CD4-positive, alpha-beta T cell treated with Interferon alpha-2 for 1 hour (primary cell): ENCODE results near the gene FSHR.
A peak's percentile ranks its signal among the peaks of the same experiment; 100 is the strongest.

ENCODE experiments used
- DNase-seq, 2 donors: peaks; one replicate each; pipeline ENCODE4 v3.0.0-alpha.2; 2020 to 2022

Gene FSHR

GRCh38 chr2:48948400-48949125 lies 205.8 kb downstream of the FSHR start:
- DNase-seq = no peak

- peak; percentile 14 to 51 for DNase-seq
Observed at GRCh38 chr2:48946449-48947048, 207.8 kb downstream of the FSHR start.

GRCh38 chr2:48944956-48945355 lies 209.4 kb downstream of the FSHR start:
- DNase-seq = no peak

GRCh38 chr2:48943436-48943835 lies 210.9 kb downstream of the FSHR start:
- no peak for DNase-seq

- no peak for DNase-seq
Observed at GRCh38 chr2:48941908-48942307, 212.4 kb downstream of the FSHR start.

- DNase-seq = no peak
Observed at GRCh38 chr2:48941456-48941855, 212.9 kb downstream of the FSHR start.

GRCh38 chr2:48940606-48941005 lies 213.7 kb downstream of the FSHR start:
- no peak for DNase-seq

GRCh38 chr2:48939232-48939631 lies 215.1 kb downstream of the FSHR start:
- DNase-seq = no peak

GRCh38 chr2:48938231-48938630 lies 216.1 kb downstream of the FSHR start:
- no peak for DNase-seq

- DNase-seq = no peak
Observed at GRCh38 chr2:48934807-48935206, 219.5 kb downstream of the FSHR start.

- no peak for DNase-seq
Observed at GRCh38 chr2:48933828-48934497, 220.4 kb downstream of the FSHR start.

- DNase-seq = no peak
Observed at GRCh38 chr2:48932667-48933066, 221.6 kb downstream of the FSHR start.

- no peak for DNase-seq
Observed at GRCh38 chr2:48929571-48930301, 224.6 kb downstream of the FSHR start.

GRCh38 chr2:48927355-48927754 lies 227.0 kb downstream of the FSHR start:
- DNase-seq = no peak

- DNase-seq = no peak
Observed at GRCh38 chr2:48915884-48916283, 238.4 kb downstream of the FSHR start.

GRCh38 chr2:48915227-48915626 lies 239.1 kb downstream of the FSHR start:
- no peak for DNase-seq

- no peak for DNase-seq
Observed at GRCh38 chr2:48914477-48915089, 239.7 kb downstream of the FSHR start.
